Ovary (tissue), 9 donors: ENCODE results near the gene LIMS3. TPM values are rescaled to one million over a fixed set of nuclear protein-coding genes. Genes with fewer than 3 reads are reported as not detected.
"Not testable (repeated sequence)": the region's sequence is repeated elsewhere in the genome, so short reads cannot be mapped to it uniquely, and the experiment has no call there.

Experiments
- DNase-seq, 5 donors: peaks; one replicate each; pipeline ENCODE4 v3.0.0-alpha.2; 2019 to 2020
- H3K27ac ChIP-seq, 2 donors: fragments of 200-600 bp; one replicate each; pipeline versions ENCODE4 v1.5.1 to v1.8.0; 2019 to 2022
- H3K27me3 ChIP-seq: fragments of 200-600 bp; one replicate; pipeline ENCODE4 v1.8.0; 2022
- H3K36me3 ChIP-seq: fragments of 200-600 bp; sonication (generic); one replicate; pipeline ENCODE4 v1.5.1; 2019
- H3K4me1 ChIP-seq: one replicate; pipeline ENCODE4 v1.8.1; 2013; ENCODE audit warnings: mild to moderate bottlenecking, moderate library complexity; ENCODE audit not compliant: insufficient read depth
- H3K4me3 ChIP-seq: fragments of 200-600 bp; sonication (generic); one replicate; pipeline ENCODE4 v1.5.1; 2017
- H3K9me3 ChIP-seq, 2 donors: fragments of 200-600 bp in 1 of 2; sonication (generic) in 1 of 2; one replicate each; pipeline versions ENCODE4 v1.5.1 to v1.8.1; 2013 to 2019; ENCODE audit warnings: mild to moderate bottlenecking in 1 of 2, moderate library complexity in 1 of 2
- WGBS, 3 donors: extraction: QIAGEN DNeasy Blood & Tissue Kit in 1 of 3; methylation state at CpG; one replicate each; pipeline versions ENCODE4 v1.1.5 to v1.1.7; 2013 to 2017; 5-methylcytosine and 5-hydroxymethylcytosine counted together
- intact Hi-C, 4 donors: fragments of 100-400 bp; cut with DNase I; formaldehyde crosslinking; loops; one replicate each; pipeline versions ENCODE4 v1.11.0 to v1.15.1; 2022 to 2023
- polyA plus RNA-seq, 2 donors: library from polyadenylated mRNA; stranded (reverse); fragments of 200-250 nt in 1 of 2; fragments of 350-450 nt in 1 of 2; fragmentation: Illumina TruSeq in 1 of 2; extraction: RNeasy Lipid Tissue Mini Kit (QIAGEN cat#74804) in 1 of 2; gene quantifications; one replicate each; pipeline ENCODE4 v1.2.3, GENCODE V29; 2013 to 2014
- total RNA-seq, 7 donors: library from RNA; depleted of rRNA in 2 of 7; stranded (reverse); fragments of >200 nt in 2 of 7; fragmentation: NEBNext Ultra II Directional in 3 of 7; extraction: Animal tissue kit (Norgen Biotek cat#: 25700) in 3 of 7; gene quantifications; one replicate each; pipeline versions ENCODE4 v1.1.0 to v1.2.4, GENCODE V29; 2016 to 2023
- donor health status: DM: no; HTN: no; CAD: no; lungs with moderate emphysema.
- donor health status: DM: no; HTN: no; CAD: no.
- donor health status: Bipolar disorder and iron deficiency.
- donor health status: DM: yes; HTN: yes; CAD: no.
- donor health status: DM: no; HTN: no; CAD: no.
- donor health status: DM: yes; HTN: yes; CAD: no.

LIMS3 gene
- total and polyA plus RNA-seq, 9 donors = 1.1 to 47.1 (median 6.6) TPM

GRCh38 chr2:109936534-109936933, 38.0 kb downstream of the LIMS3 start:
- H3K36me3 ChIP-seq, H3K27ac ChIP-seq, DNase-seq, H3K4me1 ChIP-seq, H3K4me3 ChIP-seq, intact Hi-C loops, H3K27me3 ChIP-seq, H3K9me3 ChIP-seq: not testable (repeated sequence)
- WGBS, 3 donors = no CpG with 5 or more reads among the region's 6 CpGs

GRCh38 chr2:109945362-109945761, 46.9 kb downstream of the LIMS3 start:
- H3K9me3 ChIP-seq, DNase-seq, H3K27me3 ChIP-seq, H3K4me3 ChIP-seq, H3K36me3 ChIP-seq, H3K4me1 ChIP-seq, H3K27ac ChIP-seq, intact Hi-C loops: not testable (repeated sequence)
- no CpG with 5 or more reads among the region's 3 CpGs for WGBS, 3 donors

- H3K36me3 ChIP-seq, H3K4me1 ChIP-seq, H3K9me3 ChIP-seq, H3K4me3 ChIP-seq, H3K27ac ChIP-seq, H3K27me3 ChIP-seq, DNase-seq, intact Hi-C loops: not testable (repeated sequence)
- WGBS, 3 donors = no CpG with 5 or more reads among the region's 71 CpGs
These were observed 48.9 kb downstream of the LIMS3 start for GRCh38 chr2:109947262-109947958.

GRCh38 chr2:109947959-109948520, 49.6 kb downstream of the LIMS3 start:
- H3K27me3 ChIP-seq, H3K9me3 ChIP-seq, H3K4me1 ChIP-seq, DNase-seq, H3K36me3 ChIP-seq, intact Hi-C loops, H3K27ac ChIP-seq, H3K4me3 ChIP-seq: not testable (repeated sequence)
- no CpG with 5 or more reads among the region's 31 CpGs for WGBS, 3 donors

DNA sequence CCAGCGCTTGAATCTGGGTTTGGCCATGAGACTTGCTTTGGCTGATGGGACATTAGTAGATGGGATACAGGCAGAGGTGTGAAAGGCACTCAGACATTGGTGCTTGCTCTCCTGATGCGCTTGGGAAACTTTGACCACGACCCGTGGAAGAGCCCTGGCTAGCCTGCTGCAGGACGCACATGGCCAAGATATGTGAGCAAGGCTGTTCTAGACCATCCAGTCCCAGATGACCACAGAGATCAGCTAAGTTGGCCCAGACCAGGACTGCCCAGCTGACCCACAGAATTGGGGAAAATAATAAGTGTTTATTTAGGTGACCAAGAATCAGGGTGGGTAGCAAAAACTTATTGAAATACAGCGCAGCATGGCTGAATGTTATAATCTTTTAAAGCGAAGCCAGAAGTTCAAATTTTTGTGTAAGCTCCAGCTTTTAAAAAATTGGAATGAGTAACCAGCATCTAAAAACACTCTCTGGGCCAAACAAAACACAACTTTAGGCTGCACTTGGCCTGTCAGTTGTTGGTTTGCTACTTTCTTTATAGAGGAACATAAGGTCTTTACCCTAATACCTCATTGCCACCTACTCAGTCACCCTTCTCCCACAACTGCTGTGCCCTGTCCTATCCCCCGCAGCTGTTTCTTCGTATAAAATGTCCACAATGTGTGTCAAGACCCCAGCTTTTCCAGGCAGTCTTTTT, 51.8 kb downstream of the LIMS3 start:
- DNase-seq, H3K27me3 ChIP-seq, H3K4me3 ChIP-seq, H3K9me3 ChIP-seq, H3K27ac ChIP-seq, intact Hi-C loops, H3K4me1 ChIP-seq, H3K36me3 ChIP-seq: not testable (repeated sequence)
- WGBS, 3 donors = no CpG with 5 or more reads among the region's 9 CpGs

DNA sequence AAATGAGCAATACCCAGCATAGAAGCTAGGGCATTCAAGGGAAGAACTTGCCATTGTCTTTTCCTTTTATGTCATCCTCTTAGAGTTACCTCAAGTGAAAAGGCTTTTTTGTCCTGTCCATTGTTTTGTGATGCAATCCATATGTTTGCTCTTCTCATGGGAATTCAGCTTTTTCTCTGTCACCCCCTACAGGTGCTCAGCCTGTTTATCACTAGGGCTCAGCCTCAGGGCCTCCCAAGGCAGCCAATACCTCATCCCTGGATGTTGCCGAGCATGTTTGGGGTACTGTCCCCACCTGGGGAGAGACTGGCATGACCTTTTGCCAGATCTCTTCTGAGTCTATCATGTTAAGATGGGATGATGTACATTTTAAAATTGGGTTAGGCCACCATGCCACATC, 65.5 kb downstream of the LIMS3 start:
- H3K27ac ChIP-seq, DNase-seq, H3K9me3 ChIP-seq, H3K36me3 ChIP-seq, H3K4me3 ChIP-seq, intact Hi-C loops, H3K27me3 ChIP-seq, H3K4me1 ChIP-seq: not testable (repeated sequence)
- no CpG with 5 or more reads among the region's 1 CpG for WGBS, 3 donors

- WGBS, 3 donors = no CpG with 5 or more reads among the region's 1 CpG
These were observed 67.0 kb downstream of the LIMS3 start for GRCh38 chr2:109965482-109965881.

GRCh38 chr2:109966107-109966736, 67.7 kb downstream of the LIMS3 start:
- intact Hi-C loops, DNase-seq, H3K27ac ChIP-seq, H3K4me3 ChIP-seq, H3K4me1 ChIP-seq, H3K36me3 ChIP-seq, H3K27me3 ChIP-seq, H3K9me3 ChIP-seq: not testable (repeated sequence)
- no CpG with 5 or more reads among the region's 3 CpGs for WGBS, 3 donors

More at GRCh38 chr2:109965482-109965881, 67.0 kb downstream of the LIMS3 start:
- H3K4me3 ChIP-seq, H3K27me3 ChIP-seq, DNase-seq, H3K4me1 ChIP-seq, H3K36me3 ChIP-seq, intact Hi-C loops, H3K9me3 ChIP-seq, H3K27ac ChIP-seq: not testable (repeated sequence)

GRCh38 chr2:109966858-109967257, 68.4 kb downstream of the LIMS3 start:
- intact Hi-C loops, H3K27me3 ChIP-seq, H3K4me1 ChIP-seq, DNase-seq, H3K36me3 ChIP-seq, H3K4me3 ChIP-seq, H3K9me3 ChIP-seq, H3K27ac ChIP-seq: not testable (repeated sequence)
- WGBS, 3 donors = no CpG with 5 or more reads among the region's 1 CpG

- H3K4me3 ChIP-seq, H3K4me1 ChIP-seq, H3K27ac ChIP-seq, DNase-seq, H3K36me3 ChIP-seq, H3K27me3 ChIP-seq, intact Hi-C loops, H3K9me3 ChIP-seq: not testable (repeated sequence)
- no CpG with 5 or more reads among the region's 14 CpGs for WGBS, 3 donors
These were observed 71.4 kb downstream of the LIMS3 start for GRCh38 chr2:109969864-109970263.

GRCh38 chr2:109971710-109972109, 73.2 kb downstream of the LIMS3 start:
- WGBS, 3 donors = no CpG with 5 or more reads among the region's 10 CpGs

More at GRCh38 chr2:109971710-109972109, 73.2 kb downstream of the LIMS3 start:
- H3K4me1 ChIP-seq, H3K27ac ChIP-seq, H3K4me3 ChIP-seq, intact Hi-C loops, H3K9me3 ChIP-seq, H3K36me3 ChIP-seq, DNase-seq, H3K27me3 ChIP-seq: not testable (repeated sequence)
